ENCODE data around the gene NFXL1.
A peak's percentile ranks its signal among the peaks of the same experiment; 100 is the strongest.
"Not testable (repeated sequence)": the region's sequence is repeated elsewhere in the genome, so short reads cannot be mapped to it uniquely, and the experiment has no call there.

NFXL1 gene

GRCh38 chr4:47923261-47923608, 8.9 kb upstream of the NFXL1 start:
- not testable (repeated sequence) for H3K4me3 Mint-ChIP-seq; ATAC-seq (replicated peaks; ENCODE audit: extremely low read depth, poor library complexity, severe bottlenecking); DNase-seq (ENCODE audit: low spot score in 2 of 2); H3K36me3 Mint-ChIP-seq (ENCODE audit: insufficient read depth); H3K9me3 Mint-ChIP-seq; H3K4me1 Mint-ChIP-seq; H3K27ac Mint-ChIP-seq (ENCODE audit: low read depth)
- peaks cover 30% of the 10 kb centered on the region for H3K27me3 Mint-ChIP-seq

- H3K4me1 Mint-ChIP-seq; H3K4me3 Mint-ChIP-seq; H3K36me3 Mint-ChIP-seq (ENCODE audit: insufficient read depth); ATAC-seq (replicated peaks; ENCODE audit: extremely low read depth, poor library complexity, severe bottlenecking); H3K27ac Mint-ChIP-seq (ENCODE audit: low read depth); DNase-seq (ENCODE audit: low spot score in 2 of 2); H3K9me3 Mint-ChIP-seq: not testable (repeated sequence)
- peaks cover 27% of the 10 kb centered on the region for H3K27me3 Mint-ChIP-seq
Measured at GRCh38 chr4:47922436-47923260, 8.3 kb upstream of the NFXL1 start.

- H3K4me3 Mint-ChIP-seq; ATAC-seq (replicated peaks; ENCODE audit: extremely low read depth, poor library complexity, severe bottlenecking); DNase-seq (ENCODE audit: low spot score in 2 of 2); H3K27me3 Mint-ChIP-seq; H3K27ac Mint-ChIP-seq (ENCODE audit: low read depth); H3K9me3 Mint-ChIP-seq; H3K36me3 Mint-ChIP-seq (ENCODE audit: insufficient read depth): not testable (repeated sequence)
- peaks cover 22% of the 10 kb centered on the region for H3K4me1 Mint-ChIP-seq
Measured at GRCh38 chr4:47917163-47917562, 2.8 kb upstream of the NFXL1 start.

- H3K36me3 Mint-ChIP-seq (ENCODE audit: insufficient read depth), result peaks cover 9% of the 10 kb centered on the region
- DNase-seq (ENCODE audit: low spot score in 2 of 2), result no peak
- no peaks in the 10 kb centered on the region for H3K9me3 Mint-ChIP-seq
- ATAC-seq (replicated peaks; ENCODE audit: extremely low read depth, poor library complexity, severe bottlenecking), result no peak
- peaks cover 28% of the 10 kb centered on the region for H3K4me1 Mint-ChIP-seq
- H3K27me3 Mint-ChIP-seq, result no peaks in the 10 kb centered on the region
- H3K27ac Mint-ChIP-seq (ENCODE audit: low read depth), result no peak overlapping the region
- peak overlapping the region; percentile 93 for H3K4me3 Mint-ChIP-seq
Measured at GRCh38 chr4:47915378-47915777, 995 bp upstream of the NFXL1 start.

GRCh38 chr4:47914926-47915237, 499 bp upstream of the NFXL1 start:
- H3K4me3 Mint-ChIP-seq, result peak overlapping the region; percentile 93
- peaks cover 28% of the 10 kb centered on the region for H3K4me1 Mint-ChIP-seq
- DNase-seq (ENCODE audit: low spot score in 2 of 2), result no peak
- peak overlapping the region; percentile 84 for H3K27ac Mint-ChIP-seq (ENCODE audit: low read depth)
- peaks cover 12% of the 10 kb centered on the region for H3K36me3 Mint-ChIP-seq (ENCODE audit: insufficient read depth)
- H3K27me3 Mint-ChIP-seq, result no peaks in the 10 kb centered on the region
- H3K9me3 Mint-ChIP-seq, result no peaks in the 10 kb centered on the region
- ATAC-seq (replicated peaks; ENCODE audit: extremely low read depth, poor library complexity, severe bottlenecking), result peak; percentile 5

GRCh38 chr4:47913861-47914219, 543 bp downstream of the NFXL1 start:
- H3K4me1 Mint-ChIP-seq, result peaks cover 28% of the 10 kb centered on the region
- DNase-seq (ENCODE audit: low spot score in 2 of 2) (peak in 1 of 2 donors; percentile 14), ATAC-seq (replicated peaks; ENCODE audit: extremely low read depth, poor library complexity, severe bottlenecking) (peak; percentile 36)
- no peaks in the 10 kb centered on the region for H3K27me3 Mint-ChIP-seq
- H3K27ac Mint-ChIP-seq (ENCODE audit: low read depth), result peak overlapping the region; percentile 84
- H3K36me3 Mint-ChIP-seq (ENCODE audit: insufficient read depth), result peaks cover 14% of the 10 kb centered on the region
- peak overlapping the region; percentile 93 for H3K4me3 Mint-ChIP-seq
- no peaks in the 10 kb centered on the region for H3K9me3 Mint-ChIP-seq

DNA sequence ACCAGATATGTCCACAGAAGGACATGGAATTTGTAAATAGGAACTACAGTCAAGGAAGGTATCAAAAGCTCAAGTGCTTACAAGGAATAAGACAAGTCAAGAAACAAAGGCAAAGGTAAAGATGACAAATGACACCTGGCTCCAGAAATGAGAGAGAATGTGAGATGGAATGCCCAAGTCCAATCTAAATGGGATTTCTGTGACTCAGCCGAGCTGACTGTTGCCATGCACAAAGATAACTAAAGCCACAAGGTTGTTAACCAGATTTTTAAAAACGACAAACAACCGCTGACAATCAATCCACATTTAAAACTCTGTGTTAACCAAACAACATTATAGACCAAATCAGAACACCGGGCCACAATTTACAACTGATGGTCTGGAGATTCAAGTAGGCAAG, 1.1 kb downstream of the NFXL1 start:
- Mint-ChIP-seq H3K4me3 (peak overlapping the region; percentile 93), H3K27me3 (no peaks in the 10 kb centered on the region), H3K4me1 (peaks cover 28% of the 10 kb centered on the region), H3K36me3 (ENCODE audit: insufficient read depth) (peaks cover 15% of the 10 kb centered on the region), H3K9me3 (no peaks in the 10 kb centered on the region), H3K27ac (ENCODE audit: low read depth) (peak overlapping the region; percentile 84)
- ATAC-seq (replicated peaks; ENCODE audit: extremely low read depth, poor library complexity, severe bottlenecking), result no peak
- no peak for DNase-seq (ENCODE audit: low spot score in 2 of 2)

DNA sequence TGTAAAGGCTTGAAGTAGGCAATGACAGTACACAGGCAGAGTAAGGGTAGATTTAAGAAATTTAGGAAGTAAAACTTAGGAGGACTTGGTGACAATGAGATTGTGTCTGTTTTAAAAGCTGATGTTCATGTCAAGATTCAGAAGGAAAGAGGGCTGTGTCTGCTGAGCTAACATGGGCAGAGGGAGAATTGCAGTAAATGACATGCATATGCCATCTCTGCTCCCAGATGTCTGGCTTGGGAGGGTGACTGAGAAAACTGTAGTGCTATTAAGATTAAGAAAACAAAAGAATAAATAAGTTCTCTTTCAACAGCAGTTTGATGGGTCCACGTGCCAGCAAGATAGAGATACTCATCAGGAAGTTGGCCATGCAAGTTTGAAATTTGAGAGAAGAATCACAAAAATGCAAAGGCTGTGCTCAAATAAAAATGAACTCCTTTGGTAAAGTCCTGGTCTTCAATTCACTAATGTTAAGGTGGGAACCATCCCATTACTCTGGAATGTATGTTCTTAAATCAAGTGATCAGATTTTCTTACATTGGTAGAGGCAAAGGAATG, 7.2 kb downstream of the NFXL1 start:
- H3K4me3 Mint-ChIP-seq, result no peak overlapping the region
- H3K27ac Mint-ChIP-seq (ENCODE audit: low read depth), result no peak overlapping the region
- H3K36me3 Mint-ChIP-seq (ENCODE audit: insufficient read depth), result peaks cover 23% of the 10 kb centered on the region
- H3K9me3 Mint-ChIP-seq, result no peaks in the 10 kb centered on the region
- H3K27me3 Mint-ChIP-seq, result no peaks in the 10 kb centered on the region
- DNase-seq (ENCODE audit: low spot score in 2 of 2) (no peak), ATAC-seq (replicated peaks; ENCODE audit: extremely low read depth, poor library complexity, severe bottlenecking) (no peak)
- peaks cover 12% of the 10 kb centered on the region for H3K4me1 Mint-ChIP-seq

DNA sequence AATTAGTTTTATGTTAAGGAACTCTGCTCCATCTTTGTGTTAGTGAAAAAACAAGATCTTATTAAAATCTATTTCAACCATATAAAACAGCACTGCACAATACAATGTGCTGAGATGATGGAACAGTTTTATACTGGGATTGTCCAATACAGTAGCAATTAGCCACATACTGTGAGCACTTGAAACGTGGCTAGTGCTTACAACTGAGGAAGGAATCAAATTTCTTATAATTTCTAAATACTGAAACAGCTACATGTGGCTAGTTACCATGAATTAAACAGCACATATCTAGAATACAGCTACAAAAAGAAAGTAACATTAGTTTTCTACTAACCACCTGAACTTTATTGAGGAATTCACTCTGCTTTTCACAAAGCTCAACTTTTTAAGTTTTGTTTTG, 14.7 kb downstream of the NFXL1 start:
- no peaks in the 10 kb centered on the region for H3K9me3 Mint-ChIP-seq
- H3K4me3 Mint-ChIP-seq, result no peak overlapping the region
- ATAC-seq (replicated peaks; ENCODE audit: extremely low read depth, poor library complexity, severe bottlenecking) (no peak), DNase-seq (ENCODE audit: low spot score in 2 of 2) (no peak)
- peaks cover 33% of the 10 kb centered on the region for H3K36me3 Mint-ChIP-seq (ENCODE audit: insufficient read depth)
- no peak overlapping the region for H3K27ac Mint-ChIP-seq (ENCODE audit: low read depth)
- no peaks in the 10 kb centered on the region for H3K4me1 Mint-ChIP-seq
- H3K27me3 Mint-ChIP-seq, result no peaks in the 10 kb centered on the region

- H3K9me3 Mint-ChIP-seq, result no peaks in the 10 kb centered on the region
- no peaks in the 10 kb centered on the region for H3K4me1 Mint-ChIP-seq
- H3K36me3 Mint-ChIP-seq (ENCODE audit: insufficient read depth), result peaks cover 36% of the 10 kb centered on the region
- no peak overlapping the region for H3K27ac Mint-ChIP-seq (ENCODE audit: low read depth)
- ATAC-seq (replicated peaks; ENCODE audit: extremely low read depth, poor library complexity, severe bottlenecking) (no peak), DNase-seq (ENCODE audit: low spot score in 2 of 2) (no peak)
- no peaks in the 10 kb centered on the region for H3K27me3 Mint-ChIP-seq
- H3K4me3 Mint-ChIP-seq, result no peak overlapping the region
Measured at GRCh38 chr4:47891928-47892327, 22.5 kb downstream of the NFXL1 start.

DNA sequence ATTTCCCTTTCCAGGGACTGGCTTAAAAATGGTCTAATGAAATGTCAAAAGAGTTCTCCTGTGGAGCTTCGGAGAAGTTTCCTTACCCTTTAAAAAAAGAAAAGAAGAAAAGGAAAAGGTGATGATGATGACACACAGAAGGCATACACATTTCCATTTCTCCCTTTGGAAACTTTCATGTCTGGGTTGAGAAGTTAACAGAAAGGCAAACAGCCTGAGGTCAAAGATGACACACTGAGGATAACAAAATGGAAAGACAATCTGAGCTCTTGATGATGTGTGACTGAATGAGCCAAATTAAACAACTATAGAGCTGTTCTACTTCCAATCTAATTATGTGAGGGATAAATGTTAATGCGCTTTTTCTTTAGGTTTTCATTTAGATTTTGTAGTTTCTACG, 32.2 kb downstream of the NFXL1 start:
- H3K36me3 Mint-ChIP-seq (ENCODE audit: insufficient read depth), result peaks cover 40% of the 10 kb centered on the region
- H3K27ac Mint-ChIP-seq (ENCODE audit: low read depth), result no peak overlapping the region
- DNase-seq (ENCODE audit: low spot score in 2 of 2) (no peak), ATAC-seq (replicated peaks; ENCODE audit: extremely low read depth, poor library complexity, severe bottlenecking) (no peak)
- no peak overlapping the region for H3K4me3 Mint-ChIP-seq
- no peaks in the 10 kb centered on the region for H3K9me3 Mint-ChIP-seq
- H3K27me3 Mint-ChIP-seq, result no peaks in the 10 kb centered on the region
- peaks cover 5% of the 10 kb centered on the region for H3K4me1 Mint-ChIP-seq

DNA sequence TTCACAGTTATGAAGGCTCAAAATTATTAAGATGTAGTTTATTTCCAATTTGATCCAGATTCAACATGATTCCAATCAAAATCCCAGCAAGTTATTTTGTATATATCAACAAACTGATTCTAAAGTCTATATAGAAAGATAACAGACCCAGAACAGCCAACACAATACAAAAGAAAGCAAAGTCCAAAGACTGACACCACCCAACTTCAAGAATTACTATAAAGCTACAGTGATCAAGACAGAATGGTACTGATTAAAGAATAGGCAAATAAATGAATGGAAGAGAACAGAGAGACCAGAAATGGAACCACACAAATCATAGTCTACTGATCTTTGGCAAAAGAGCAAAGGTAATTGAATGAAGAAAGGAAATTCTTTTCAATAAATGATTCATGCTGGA, 34.9 kb downstream of the NFXL1 start:
- Mint-ChIP-seq H3K4me1 (peaks cover 5% of the 10 kb centered on the region), H3K27ac (ENCODE audit: low read depth) (no peak overlapping the region)

GRCh38 chr4:47876784-47877546, 37.4 kb downstream of the NFXL1 start:
- H3K36me3 Mint-ChIP-seq (ENCODE audit: insufficient read depth), result peaks cover 36% of the 10 kb centered on the region
- H3K27ac Mint-ChIP-seq (ENCODE audit: low read depth), result no peak overlapping the region
- no peak overlapping the region for H3K4me3 Mint-ChIP-seq

More for the DNA sequence above, 34.9 kb downstream of the NFXL1 start:
- DNase-seq (ENCODE audit: low spot score in 2 of 2) (no peak), ATAC-seq (replicated peaks; ENCODE audit: extremely low read depth, poor library complexity, severe bottlenecking) (no peak)
- Mint-ChIP-seq H3K9me3 (no peaks in the 10 kb centered on the region), H3K4me3 (no peak overlapping the region), H3K27me3 (no peaks in the 10 kb centered on the region), H3K36me3 (ENCODE audit: insufficient read depth) (peaks cover 37% of the 10 kb centered on the region)

More at GRCh38 chr4:47876784-47877546, 37.4 kb downstream of the NFXL1 start:
- DNase-seq (ENCODE audit: low spot score in 2 of 2), result no peak
- no peak for ATAC-seq (replicated peaks; ENCODE audit: extremely low read depth, poor library complexity, severe bottlenecking)
- Mint-ChIP-seq H3K27me3 (no peaks in the 10 kb centered on the region), H3K9me3 (no peaks in the 10 kb centered on the region), H3K4me1 (peaks cover 5% of the 10 kb centered on the region)

Data from central memory CD8-positive, alpha-beta T cell (primary cell).